ENCODE data around the gene YWHAG. TPM values are rescaled to one million over a fixed set of nuclear protein-coding genes. Genes with fewer than 3 reads are reported as not detected.

YWHAG gene
- polyA plus RNA-seq, 1 experiment: 48.8 TPM

GRCh38 chr7:76329479-76329878, 29.3 kb downstream of the YWHAG start:
- ChIA-PET POLR2A (interaction anchor here (0.6 kb wide), 1 partner anchor 29 kb away, joined by 4 read pairs; the partner anchor contains the start of gene YWHAG), CTCF (interaction anchor here (2.9 kb wide), 1 partner anchor 11 kb away, joined by 9 read pairs; no protein-coding TSS in a partner anchor)
- peaks cover 23% of the 10 kb centered on the region for H3K36me3 ChIP-seq (ENCODE audit: control insufficient read depth, insufficient read depth, low read length)
- no peak overlapping the region for H3K4me3 ChIP-seq (ENCODE audit: low read depth, low read length)
- TF ChIP-seq, protein P1, sequence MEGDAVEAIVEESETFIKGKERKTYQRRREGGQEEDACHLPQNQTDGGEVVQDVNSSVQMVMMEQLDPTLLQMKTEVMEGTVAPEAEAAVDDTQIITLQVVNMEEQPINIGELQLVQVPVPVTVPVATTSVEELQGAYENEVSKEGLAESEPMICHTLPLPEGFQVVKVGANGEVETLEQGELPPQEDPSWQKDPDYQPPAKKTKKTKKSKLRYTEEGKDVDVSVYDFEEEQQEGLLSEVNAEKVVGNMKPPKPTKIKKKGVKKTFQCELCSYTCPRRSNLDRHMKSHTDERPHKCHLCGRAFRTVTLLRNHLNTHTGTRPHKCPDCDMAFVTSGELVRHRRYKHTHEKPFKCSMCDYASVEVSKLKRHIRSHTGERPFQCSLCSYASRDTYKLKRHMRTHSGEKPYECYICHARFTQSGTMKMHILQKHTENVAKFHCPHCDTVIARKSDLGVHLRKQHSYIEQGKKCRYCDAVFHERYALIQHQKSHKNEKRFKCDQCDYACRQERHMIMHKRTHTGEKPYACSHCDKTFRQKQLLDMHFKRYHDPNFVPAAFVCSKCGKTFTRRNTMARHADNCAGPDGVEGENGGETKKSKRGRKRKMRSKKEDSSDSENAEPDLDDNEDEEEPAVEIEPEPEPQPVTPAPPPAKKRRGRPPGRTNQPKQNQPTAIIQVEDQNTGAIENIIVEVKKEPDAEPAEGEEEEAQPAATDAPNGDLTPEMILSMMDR (IDR thresholded peaks at IDR 0.05; ENCODE audit: insufficient read depth, low read depth, low read length): no peak
- no peaks in the 10 kb centered on the region for H3K27me3 ChIP-seq (ENCODE audit: control insufficient read depth, insufficient read depth, low read length)
- DNase-seq (ENCODE audit: low read depth): no peak

DNA sequence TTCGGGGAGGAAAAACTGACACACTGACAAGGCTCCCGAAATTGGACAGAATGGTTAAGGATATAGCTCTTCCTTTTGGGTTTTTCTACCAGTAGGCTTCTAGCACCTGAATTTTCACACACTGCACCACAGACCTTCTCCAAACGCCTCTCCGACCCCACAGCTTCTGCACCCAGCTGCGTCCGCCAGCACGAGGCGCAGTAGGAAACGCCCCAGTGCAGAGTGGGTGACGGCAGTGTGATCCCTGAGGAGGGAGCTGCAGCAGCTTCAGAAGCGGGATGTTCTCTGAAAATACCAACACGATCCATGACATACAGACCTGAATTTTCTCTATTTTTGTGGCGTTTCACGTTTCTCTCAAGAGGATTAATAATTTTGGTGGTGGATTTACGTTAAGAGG, 30.4 kb downstream of the YWHAG start:
- no peak for DNase-seq (ENCODE audit: low read depth)
- Histone ChIP-seq H3K36me3 (ENCODE audit: control insufficient read depth, insufficient read depth, low read length) (peaks cover 24% of the 10 kb centered on the region), H3K4me3 (ENCODE audit: low read depth, low read length) (no peak overlapping the region), H3K27me3 (ENCODE audit: control insufficient read depth, insufficient read depth, low read length) (no peaks in the 10 kb centered on the region)
- POLR2A ChIA-PET: no interaction called here
- CTCF ChIA-PET: interaction anchor here (2.9 kb wide), 1 partner anchor 10 kb away, joined by 9 read pairs; no protein-coding TSS in a partner anchor
- TF ChIP-seq, protein P1 (IDR thresholded peaks at IDR 0.05; ENCODE audit: insufficient read depth, low read depth, low read length): no peak

GRCh38 chr7:76327610-76328009, 31.2 kb downstream of the YWHAG start:
- H3K4me3 ChIP-seq (ENCODE audit: low read depth, low read length): no peak overlapping the region
- TF ChIP-seq, protein P1 (IDR thresholded peaks at IDR 0.05; ENCODE audit: insufficient read depth, low read depth, low read length): no peak
- POLR2A ChIA-PET: interaction anchor here (0.6 kb wide), 1 partner anchor 489 kb away, joined by 9 read pairs; no protein-coding TSS in a partner anchor
- CTCF ChIA-PET: interaction anchor here (2.9 kb wide), 1 partner anchor 9 kb away, joined by 9 read pairs; no protein-coding TSS in a partner anchor
- DNase-seq (ENCODE audit: low read depth): no peak
- H3K27me3 ChIP-seq (ENCODE audit: control insufficient read depth, insufficient read depth, low read length): no peaks in the 10 kb centered on the region
- H3K36me3 ChIP-seq (ENCODE audit: control insufficient read depth, insufficient read depth, low read length): peaks cover 24% of the 10 kb centered on the region

DNA sequence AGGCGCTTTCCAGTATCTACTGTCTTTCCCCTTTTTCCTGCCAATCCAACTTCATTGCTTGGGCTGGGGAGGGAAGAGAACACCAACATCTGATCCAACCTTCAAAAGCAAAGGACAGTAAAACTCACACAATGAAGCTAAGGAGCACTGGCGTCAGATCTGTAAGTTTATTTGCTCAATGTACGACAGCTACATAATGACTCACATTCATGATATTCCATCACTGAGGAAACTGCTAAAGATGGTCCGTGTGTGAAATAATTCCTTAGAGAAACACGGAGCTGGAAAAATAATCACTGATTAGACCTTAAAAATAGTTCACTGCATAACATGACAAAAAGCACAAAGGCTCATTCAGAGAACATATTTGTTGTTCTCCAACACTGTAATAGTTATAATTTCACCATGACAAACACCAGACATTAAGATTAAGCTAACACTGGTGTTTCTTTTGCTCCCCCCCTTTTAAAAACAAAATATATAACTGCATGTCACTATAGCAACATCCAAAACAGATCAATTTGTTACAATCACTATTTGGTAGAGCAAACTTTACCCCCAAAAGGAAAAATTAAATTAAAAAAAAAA, 32.1 kb downstream of the YWHAG start:
- DNase-seq (ENCODE audit: low read depth): no peak
- peaks cover 24% of the 10 kb centered on the region for H3K36me3 ChIP-seq (ENCODE audit: control insufficient read depth, insufficient read depth, low read length)
- ChIA-PET POLR2A (interaction anchor here (0.6 kb wide), 1 partner anchor 488 kb away, joined by 9 read pairs; no protein-coding TSS in a partner anchor), CTCF (interaction anchor here (0.6 to 2.9 kb wide), 2 partner anchors 8 to 1419 kb away, joined by 3 to 9 read pairs; no protein-coding TSS in a partner anchor)
- TF ChIP-seq, protein P1 (IDR thresholded peaks at IDR 0.05; ENCODE audit: insufficient read depth, low read depth, low read length): no peak
- no peaks in the 10 kb centered on the region for H3K27me3 ChIP-seq (ENCODE audit: control insufficient read depth, insufficient read depth, low read length)
- no peak overlapping the region for H3K4me3 ChIP-seq (ENCODE audit: low read depth, low read length)

- H3K36me3 ChIP-seq (ENCODE audit: control insufficient read depth, insufficient read depth, low read length): peaks cover 24% of the 10 kb centered on the region
- TF ChIP-seq, protein P1 (IDR thresholded peaks at IDR 0.05; ENCODE audit: insufficient read depth, low read depth, low read length): no peak
- no peak for DNase-seq (ENCODE audit: low read depth)
- ChIA-PET POLR2A (no interaction called here), CTCF (interaction anchor here (1.0 to 2.0 kb wide), 2 partner anchors 12 to 34 kb away, joined by 4 to 5 read pairs; no protein-coding TSS in a partner anchor)
- no peak overlapping the region for H3K4me3 ChIP-seq (ENCODE audit: low read depth, low read length)
- H3K27me3 ChIP-seq (ENCODE audit: control insufficient read depth, insufficient read depth, low read length): no peaks in the 10 kb centered on the region
Measured at GRCh38 chr7:76325811-76326210, 33.0 kb downstream of the YWHAG start.

Data from BJ (cell line).